GM21576 (cell line): ENCODE results near the gene CCDC13.

Source experiments
- ATAC-seq: cut with Tn5 transposase; IDR thresholded peaks from one replicate; pipeline ENCODE4 v1.9.1; 2021; ENCODE audit warnings: mild to moderate bottlenecking, moderate library complexity; ENCODE audit not compliant: unreplicated experiment

The CCDC13 gene

GRCh38 chr3:42735615-42736014, 37.4 kb downstream of the CCDC13 start:
- no peak for ATAC-seq

- no peak for ATAC-seq
These were observed 38.0 kb downstream of the CCDC13 start for GRCh38 chr3:42735019-42735418.

- ATAC-seq, result no peak
These were observed 38.7 kb downstream of the CCDC13 start for GRCh38 chr3:42734263-42734860.

GRCh38 chr3:42733501-42734262, 39.4 kb downstream of the CCDC13 start:
- no peak for ATAC-seq

- no peak for ATAC-seq
These were observed 40.1 kb downstream of the CCDC13 start for GRCh38 chr3:42732829-42733459.

GRCh38 chr3:42732196-42732828, 40.7 kb downstream of the CCDC13 start:
- ATAC-seq, result no peak

- ATAC-seq, result no peak
These were observed 41.4 kb downstream of the CCDC13 start for GRCh38 chr3:42731476-42732195.

- no peak for ATAC-seq
These were observed 42.2 kb downstream of the CCDC13 start for GRCh38 chr3:42730706-42731420.

GRCh38 chr3:42730294-42730693, 42.8 kb downstream of the CCDC13 start:
- ATAC-seq, result no peak

- ATAC-seq, result no peak
These were observed 43.5 kb downstream of the CCDC13 start for GRCh38 chr3:42729404-42730145.

- no peak for ATAC-seq
These were observed 44.2 kb downstream of the CCDC13 start for GRCh38 chr3:42728668-42729364.

GRCh38 chr3:42728056-42728455, 45.0 kb downstream of the CCDC13 start:
- ATAC-seq, result no peak

GRCh38 chr3:42725454-42725853, 47.6 kb downstream of the CCDC13 start:
- ATAC-seq, result no peak

- ATAC-seq, result no peak
These were observed 49.8 kb downstream of the CCDC13 start for GRCh38 chr3:42723219-42723618.
